Activated CD4-positive, alpha-beta T cell treated with anti-CD3 and anti-CD28 coated beads, Interleukin-2, Interleukin-6, amounts not matched to agents 100 ng/mL and 50 ng/mL, durations not matched to agents 16 hours and 8 hours (primary cell): ENCODE data around the gene IGF2R.
"Not testable (repeated sequence)": the region's sequence is repeated elsewhere in the genome, so short reads cannot be mapped to it uniquely, and the experiment has no call there.

Source experiments
- DNase-seq: peaks from one replicate; pipeline ENCODE4 v3.0.0-alpha.2; 2020

Gene IGF2R

GRCh38 chr6:160084198-160084776 is 115.4 kb downstream of the IGF2R start:
- no peak for DNase-seq

- DNase-seq: no peak
Measured at GRCh38 chr6:160085226-160085625, 116.3 kb downstream of the IGF2R start.

DNA sequence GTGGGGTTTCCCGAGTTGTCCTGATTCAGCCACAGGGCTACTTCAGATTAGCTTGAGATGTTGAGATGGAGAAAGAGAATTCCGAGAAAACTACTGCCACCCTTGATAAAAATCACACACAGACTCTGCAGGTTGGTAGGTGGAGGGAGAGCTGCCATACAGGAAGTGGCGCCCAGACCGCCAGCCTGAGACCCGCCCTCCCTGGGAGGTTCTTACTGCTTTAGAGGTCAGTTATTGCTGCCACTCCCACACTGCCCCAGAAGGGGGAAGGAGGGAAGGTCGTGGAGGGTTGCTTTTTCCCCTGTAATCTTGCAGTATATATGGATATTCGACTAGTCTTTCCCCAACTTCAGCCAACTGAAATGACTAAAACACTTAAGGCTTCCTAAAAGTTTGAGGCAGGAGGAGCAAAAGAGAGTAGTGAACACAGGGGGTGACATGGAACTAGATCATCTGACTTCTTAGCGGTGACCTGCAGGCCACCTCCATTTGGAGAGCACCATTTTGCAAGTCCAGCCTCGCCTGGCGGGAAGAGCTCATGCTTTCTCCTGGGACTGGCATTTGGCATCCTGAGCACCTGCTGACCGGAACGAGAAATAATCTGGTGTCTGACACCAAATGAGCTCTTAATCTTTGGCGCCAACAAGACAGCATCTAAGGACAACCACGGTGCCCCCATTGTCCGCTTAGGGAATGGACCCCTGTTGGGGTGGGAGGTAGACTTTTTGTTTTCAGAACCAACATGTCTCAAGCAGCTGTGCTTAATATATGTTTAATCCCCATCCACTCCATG is 117.0 kb downstream of the IGF2R start:
- no peak for DNase-seq

DNA sequence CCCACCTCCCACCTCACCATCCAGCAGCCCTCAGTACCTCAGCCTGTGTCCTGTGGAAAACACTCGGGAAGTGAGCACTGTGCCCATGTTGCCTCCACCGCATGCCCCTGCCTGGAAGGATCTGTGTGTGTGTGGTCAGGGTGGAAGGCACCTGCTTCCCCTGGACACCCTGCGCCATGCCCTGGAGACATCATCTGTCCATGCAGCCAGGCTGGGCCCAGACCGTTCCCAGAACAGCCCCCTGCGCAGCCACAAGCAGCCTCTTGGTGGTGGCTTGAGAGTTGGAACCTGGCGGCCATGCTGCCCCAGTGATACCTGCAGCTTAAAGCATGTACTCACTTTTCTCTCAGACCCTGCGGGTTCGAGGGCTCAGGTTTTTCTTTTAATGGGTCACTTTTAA is 117.9 kb downstream of the IGF2R start:
- no peak for DNase-seq

DNA sequence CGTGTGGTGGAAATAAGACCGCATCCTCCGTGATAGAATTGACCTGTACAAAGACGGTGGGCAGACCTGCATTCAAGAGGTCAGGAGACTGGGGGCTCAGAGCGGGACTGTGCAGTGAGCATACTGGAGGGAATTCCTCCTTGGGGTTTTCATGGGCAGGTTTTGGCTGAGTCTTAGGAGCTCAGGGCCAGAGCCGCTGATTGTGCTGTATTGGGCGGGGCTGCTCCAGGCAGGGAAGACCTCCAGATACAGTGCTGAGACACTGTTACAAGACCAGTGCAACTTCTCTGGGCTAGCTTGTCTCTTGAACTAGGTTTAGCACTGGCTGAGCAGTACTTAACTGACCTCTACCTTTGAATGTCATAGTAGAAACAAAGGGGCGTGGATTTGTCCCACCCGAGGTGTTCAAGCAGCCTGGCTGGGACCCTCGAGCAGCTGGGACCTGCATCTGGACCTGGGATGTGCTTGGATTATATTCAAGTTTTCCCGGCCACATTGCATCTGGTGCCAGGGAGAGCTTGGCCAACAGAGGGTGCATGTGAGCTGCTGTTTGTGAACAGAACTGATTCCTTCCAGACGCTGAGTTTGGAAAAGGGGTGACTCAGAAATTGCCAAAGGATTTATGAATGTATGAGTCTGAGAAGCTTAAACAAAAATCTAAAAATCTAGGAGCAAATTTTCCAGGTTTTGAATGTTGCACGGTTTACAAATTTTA is 119.3 kb downstream of the IGF2R start:
- no peak for DNase-seq

GRCh38 chr6:160088784-160089533 is 120.1 kb downstream of the IGF2R start:
- DNase-seq: no peak

DNA sequence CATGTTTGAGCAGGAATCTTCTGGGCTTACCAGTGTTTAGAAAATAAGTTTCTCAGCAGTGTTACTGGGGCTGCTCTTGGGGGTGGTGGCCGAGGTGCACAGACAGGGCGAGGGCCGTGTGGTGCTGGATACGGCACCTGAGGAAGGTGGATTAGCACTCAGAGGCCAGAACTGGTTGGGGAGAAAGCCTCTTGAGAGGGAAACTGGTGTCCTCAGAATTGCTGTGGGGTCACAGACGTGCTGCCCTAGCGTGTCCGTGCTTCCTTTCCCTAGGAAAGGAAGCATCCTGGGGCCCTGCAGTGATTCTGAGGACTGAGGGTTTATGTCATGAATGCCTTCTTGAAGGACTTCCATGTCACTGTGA is 120.6 kb downstream of the IGF2R start:
- DNase-seq: no peak

DNA sequence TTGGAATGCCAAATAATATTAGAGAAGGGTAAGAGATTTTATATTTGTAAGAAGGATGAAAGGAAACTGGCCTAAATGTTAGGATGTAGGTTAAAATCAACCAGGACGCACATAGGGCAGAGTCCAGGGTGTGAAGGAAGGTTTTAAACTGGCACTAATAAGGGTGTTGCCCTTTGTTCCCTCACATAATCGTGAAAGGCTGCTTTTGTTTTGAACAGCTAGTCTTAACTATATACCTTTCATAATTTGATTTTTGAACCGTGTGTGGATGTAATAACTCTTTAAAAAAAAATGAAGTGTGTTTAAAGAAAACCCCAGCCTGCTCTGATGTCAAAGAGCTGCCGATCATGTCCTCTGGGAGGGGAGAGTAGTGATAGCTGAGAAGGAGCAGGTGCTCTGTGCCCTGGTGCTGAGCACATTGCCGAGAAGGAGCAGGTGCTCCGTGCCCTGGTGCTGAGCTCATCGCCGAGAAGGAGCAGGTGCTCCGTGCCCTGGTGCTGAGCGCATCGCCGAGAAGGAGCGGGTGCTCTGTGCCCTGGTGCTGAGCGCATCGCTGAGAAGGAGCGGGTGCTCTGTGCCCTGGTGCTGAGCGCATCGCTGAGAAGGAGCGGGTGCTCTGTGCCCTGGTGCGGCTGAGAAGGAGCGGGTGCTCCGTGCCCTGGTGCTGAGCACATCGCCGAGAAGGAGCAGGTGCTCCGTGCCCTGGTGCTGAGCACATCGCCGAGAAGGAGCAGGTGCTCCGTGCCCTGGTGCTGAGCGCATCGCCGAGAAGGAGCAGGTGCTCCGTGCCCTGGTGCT is 121.8 kb downstream of the IGF2R start:
- DNase-seq: not testable (repeated sequence)

GRCh38 chr6:160092176-160092575 is 123.3 kb downstream of the IGF2R start:
- not testable (repeated sequence) for DNase-seq

- no peak for DNase-seq
Measured at GRCh38 chr6:160092602-160093001, 123.7 kb downstream of the IGF2R start.

DNA sequence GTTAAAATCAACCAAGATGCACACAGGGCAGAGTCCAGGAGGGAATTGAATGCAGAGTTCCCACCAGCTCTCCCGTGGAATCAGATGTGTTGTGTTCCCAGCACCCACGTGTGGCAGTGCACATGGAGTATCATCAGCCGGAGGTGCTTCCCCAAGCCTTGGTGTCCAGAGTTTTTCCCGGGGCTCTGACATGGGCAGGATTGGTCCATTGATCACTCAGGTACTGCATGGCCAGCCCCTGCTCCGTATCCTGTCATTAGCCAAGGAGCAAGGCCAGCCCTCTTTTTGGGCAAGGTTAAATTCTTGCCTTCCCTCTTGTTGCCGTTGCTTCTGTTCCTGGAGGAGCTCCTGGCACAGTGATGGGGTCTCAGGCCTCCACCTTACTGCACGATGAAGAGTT is 124.2 kb downstream of the IGF2R start:
- DNase-seq: no peak

- no peak for DNase-seq
Measured at GRCh38 chr6:160093946-160094345, 125.1 kb downstream of the IGF2R start.

GRCh38 chr6:160095146-160095845 is 126.4 kb downstream of the IGF2R start:
- no peak for DNase-seq

DNA sequence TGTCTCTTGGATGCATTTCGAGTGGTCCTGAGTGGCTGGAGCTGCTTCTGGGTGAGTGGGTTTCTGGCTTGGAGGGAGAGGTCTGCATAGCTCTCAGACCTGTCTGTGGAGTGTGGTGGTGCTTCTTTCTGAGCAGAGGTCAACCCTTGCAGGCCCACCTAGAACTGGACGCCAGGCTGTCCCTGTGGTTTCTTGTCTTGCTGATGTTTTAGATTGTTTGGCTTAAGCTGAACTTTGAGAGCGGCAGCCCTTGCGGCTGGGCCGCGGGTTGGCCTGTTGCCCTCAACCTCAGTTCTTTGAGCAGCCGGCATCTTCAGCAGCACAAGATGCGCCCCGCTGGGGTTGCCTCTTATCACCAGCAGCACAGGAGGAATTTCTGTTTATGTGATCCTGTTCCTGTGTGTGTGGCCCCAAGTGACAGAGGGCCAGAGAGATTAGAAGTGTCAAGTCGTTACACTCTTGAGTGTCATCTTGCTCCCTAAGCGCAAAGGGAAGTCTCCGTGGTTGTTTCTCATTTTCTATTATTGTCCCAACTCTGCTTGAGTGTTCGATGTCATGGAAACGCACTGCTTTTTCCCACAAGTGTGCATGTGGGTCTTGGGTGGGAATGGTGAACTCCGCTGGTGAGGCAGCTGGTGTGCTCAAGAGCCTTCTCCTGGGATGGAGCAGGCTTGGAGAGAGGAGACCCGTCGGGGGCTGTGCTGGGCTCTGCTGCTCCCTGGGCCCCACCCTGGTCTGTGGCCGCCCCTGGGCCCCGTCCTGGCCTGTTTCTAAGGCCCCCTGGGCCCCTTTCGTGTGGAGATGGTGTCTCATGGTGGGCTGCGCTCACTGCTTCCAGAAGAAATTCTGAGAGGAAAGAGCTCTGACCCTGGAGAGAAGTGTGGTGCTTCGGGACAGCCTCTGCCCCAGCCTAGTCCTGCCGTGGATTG is 132.7 kb downstream of the IGF2R start:
- DNase-seq: no peak

- DNase-seq: no peak
Measured at GRCh38 chr6:160102399-160102798, 133.5 kb downstream of the IGF2R start.

DNA sequence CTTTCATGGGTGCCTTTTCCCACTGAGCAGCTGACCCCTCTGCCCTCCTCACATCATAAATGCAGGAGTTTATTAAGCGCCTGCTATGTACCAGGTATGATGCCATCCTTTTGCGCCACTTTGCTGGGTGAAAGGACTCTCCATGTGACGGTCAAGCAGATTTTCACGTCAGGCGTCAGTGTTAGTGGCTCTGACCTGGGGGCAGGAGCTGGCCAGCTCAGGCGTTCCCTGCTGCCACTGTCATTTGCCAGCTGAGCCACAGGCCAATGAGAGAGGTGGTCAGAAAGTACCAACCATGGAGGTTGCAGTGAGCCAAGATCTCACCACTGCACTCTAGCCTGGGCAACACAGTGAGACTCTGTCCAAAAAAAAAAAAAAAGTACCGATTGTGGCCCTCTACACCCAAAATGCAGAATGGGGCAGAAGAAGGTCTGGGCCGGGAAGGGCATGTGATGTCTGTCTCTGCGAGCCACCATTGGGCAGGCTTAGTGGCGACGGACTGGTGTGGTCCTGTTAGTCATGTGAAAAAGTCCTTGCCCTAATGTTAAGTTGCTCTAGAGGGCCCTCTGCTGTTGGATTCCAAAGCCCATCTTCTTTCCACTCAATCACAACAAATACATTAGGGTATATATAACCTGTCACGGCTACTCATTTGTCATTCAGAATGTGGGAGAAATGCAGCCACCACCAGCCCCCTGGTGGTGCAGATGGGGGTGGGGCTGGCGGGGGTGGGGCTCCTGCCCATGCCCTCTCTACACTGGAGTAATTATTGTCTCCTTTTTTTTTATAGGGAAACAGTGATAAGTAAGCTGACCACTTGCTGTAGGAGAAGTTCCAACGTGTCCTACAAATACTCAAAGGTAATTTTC is 134.3 kb downstream of the IGF2R start:
- DNase-seq: peak; percentile 44

DNA sequence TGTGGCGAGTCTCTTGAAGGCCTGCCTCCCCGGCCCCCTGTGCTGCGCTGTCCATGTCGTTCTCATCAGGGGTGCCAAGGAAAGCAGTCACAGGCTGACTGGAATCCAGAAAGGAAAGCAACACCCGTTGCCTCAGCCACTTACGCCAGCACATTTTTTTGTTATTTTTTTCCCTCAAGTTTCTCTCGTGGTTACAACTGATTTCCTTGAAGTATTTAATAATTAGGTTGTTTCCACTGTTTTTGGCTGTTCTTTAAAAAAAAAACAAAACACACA is 134.9 kb downstream of the IGF2R start:
- no peak for DNase-seq

- no peak for DNase-seq
Measured at GRCh38 chr6:160104821-160105517, 136.1 kb downstream of the IGF2R start.

- no peak for DNase-seq
Measured at GRCh38 chr6:160106010-160106409, 137.1 kb downstream of the IGF2R start.
